ENCODE results near the gene FAM217B. TPM values are rescaled to one million over a fixed set of nuclear protein-coding genes. Genes with fewer than 3 reads are reported as not detected.

The FAM217B gene
- total and polyA plus RNA-seq, 3 donors from 2014 or later: 11.6 to 22.3 (median 18.6) TPM

GRCh38 chr20:59961423-59961822, 21.2 kb downstream of the FAM217B start:
- no peak overlapping the region for H3K4me3 ChIP-seq
- H3K9me3 ChIP-seq: no peaks in the 10 kb centered on the region
- H3K27me3 ChIP-seq: no peaks in the 10 kb centered on the region
- TF ChIP-seq POLR2A (IDR thresholded peaks at IDR 0.05): no peak
- no peak for TF ChIP-seq CTCF (IDR thresholded peaks at IDR 0.05)
- 69 to 85% methylated on average over 2 of the region's 2 CpGs for WGBS, 2 donors
- H3K27ac ChIP-seq: no peak overlapping the region
- intact Hi-C loops (cut with DNase I; ENCODE audit: low total_unique reads): no loop called here
- no peak for DNase-seq
- no peaks in the 10 kb centered on the region for H3K4me1 ChIP-seq
- H3K36me3 ChIP-seq (ENCODE audit: low read depth, missing control alignments): no peaks in the 10 kb centered on the region

GRCh38 chr20:59962155-59962554, 22.0 kb downstream of the FAM217B start:
- no peaks in the 10 kb centered on the region for H3K4me1 ChIP-seq
- no peaks in the 10 kb centered on the region for H3K27me3 ChIP-seq
- H3K36me3 ChIP-seq (ENCODE audit: low read depth, missing control alignments): no peaks in the 10 kb centered on the region
- DNase-seq: no peak
- H3K27ac ChIP-seq: no peak overlapping the region
- TF ChIP-seq POLR2A (IDR thresholded peaks at IDR 0.05) (no peak), CTCF (IDR thresholded peaks at IDR 0.05) (no peak)
- WGBS, 2 donors: 81 to 88% methylated on average over 6 of the region's 6 CpGs
- H3K9me3 ChIP-seq: no peaks in the 10 kb centered on the region
- intact Hi-C loops (cut with DNase I; ENCODE audit: low total_unique reads): no loop called here
- no peak overlapping the region for H3K4me3 ChIP-seq

- intact Hi-C loops (cut with DNase I; ENCODE audit: low total_unique reads): no loop called here
- no peak overlapping the region for H3K4me3 ChIP-seq
- no peaks in the 10 kb centered on the region for H3K27me3 ChIP-seq
- WGBS, 2 donors: 77% methylated on average over 3 of the region's 3 CpGs
- no peaks in the 10 kb centered on the region for H3K4me1 ChIP-seq
- no peaks in the 10 kb centered on the region for H3K36me3 ChIP-seq (ENCODE audit: low read depth, missing control alignments)
- DNase-seq: no peak
- no peak for TF ChIP-seq POLR2A (IDR thresholded peaks at IDR 0.05)
- no peak for TF ChIP-seq CTCF (IDR thresholded peaks at IDR 0.05)
- no peaks in the 10 kb centered on the region for H3K9me3 ChIP-seq
- no peak overlapping the region for H3K27ac ChIP-seq
These were observed 26.2 kb downstream of the FAM217B start for GRCh38 chr20:59966428-59966827.

GRCh38 chr20:59971428-59971827, 31.2 kb downstream of the FAM217B start:
- WGBS, 2 donors: 88 to 91% methylated on average over 1 of the region's 1 CpG
- H3K4me3 ChIP-seq: no peak overlapping the region
- no peaks in the 10 kb centered on the region for H3K36me3 ChIP-seq (ENCODE audit: low read depth, missing control alignments)
- H3K27ac ChIP-seq: no peak overlapping the region
- DNase-seq: no peak
- TF ChIP-seq CTCF (IDR thresholded peaks at IDR 0.05) (no peak), POLR2A (IDR thresholded peaks at IDR 0.05) (no peak)
- H3K27me3 ChIP-seq: no peaks in the 10 kb centered on the region
- no peaks in the 10 kb centered on the region for H3K4me1 ChIP-seq
- H3K9me3 ChIP-seq: no peaks in the 10 kb centered on the region
- intact Hi-C loops (cut with DNase I; ENCODE audit: low total_unique reads): no loop called here

GRCh38 chr20:59972037-59972801, 32.0 kb downstream of the FAM217B start:
- TF ChIP-seq POLR2A (IDR thresholded peaks at IDR 0.05): no peak
- no peak for TF ChIP-seq CTCF (IDR thresholded peaks at IDR 0.05)
- Histone ChIP-seq H3K36me3 (ENCODE audit: low read depth, missing control alignments) (no peaks in the 10 kb centered on the region), H3K27ac (no peak overlapping the region), H3K4me1 (no peaks in the 10 kb centered on the region), H3K4me3 (no peak overlapping the region), H3K27me3 (no peaks in the 10 kb centered on the region), H3K9me3 (no peaks in the 10 kb centered on the region)
- 91 to 92% methylated on average over 12 of the region's 12 CpGs for WGBS, 2 donors
- intact Hi-C loops (cut with DNase I; ENCODE audit: low total_unique reads): no loop called here
- no peak for DNase-seq
